ENCODE measurements around the gene PLEKHA6. TPM values are rescaled to one million over a fixed set of nuclear protein-coding genes. Genes with fewer than 3 reads are reported as not detected.

PLEKHA6 gene
- polyA plus RNA-seq, 1 donor from 2014 or later = 22.6 TPM

GRCh38 chr1:204172404-204173029 lies 187.2 kb downstream of the PLEKHA6 start:
- no peak overlapping the region for H3K4me3 ChIP-seq (ENCODE audit: low read length)
- H3K79me2 ChIP-seq (replicated peaks; ENCODE audit: insufficient read depth, low read length) = no peaks in the 10 kb centered on the region
- no peaks in the 10 kb centered on the region for H3K9me2 ChIP-seq (ENCODE audit: insufficient read depth, low read length)
- no peaks in the 10 kb centered on the region for H3K36me3 ChIP-seq (ENCODE audit: insufficient read depth, low read length)
- H3K9ac ChIP-seq (ENCODE audit: low read length) = no peak overlapping the region
- H4K20me1 ChIP-seq (ENCODE audit: insufficient read depth) = no peaks in the 10 kb centered on the region
- no peak overlapping the region for H2AFZ ChIP-seq (ENCODE audit: low read depth, low read length)
- no peaks in the 10 kb centered on the region for H3K27me3 ChIP-seq (ENCODE audit: insufficient read depth, low read depth, low read length)
- TF ChIP-seq POLR2AphosphoS5 (IDR thresholded peaks at IDR 0.05) (no peak), EP300 (conservative IDR thresholded peaks at IDR 0.05; ENCODE audit: poor library complexity, severe bottlenecking) (no peak), REST (IDR thresholded peaks at IDR 0.05; ENCODE audit: borderline replicate concordance) (no peak), CTCF (IDR thresholded peaks at IDR 0.05; ENCODE audit: poor library complexity, severe bottlenecking) (no peak), TAF1 (IDR thresholded peaks at IDR 0.05; ENCODE audit: low read depth) (no peak), MXI1 (conservative IDR thresholded peaks at IDR 0.05; ENCODE audit: poor library complexity, severe bottlenecking) (no peak), EZH2 (IDR thresholded peaks at IDR 0.05; ENCODE audit: borderline replicate concordance, insufficient read depth, low read length, poor library complexity, severe bottlenecking) (no peak), RAD21 (conservative IDR thresholded peaks at IDR 0.05) (no peak), SMC3 (conservative IDR thresholded peaks at IDR 0.05; ENCODE audit: poor library complexity) (no peak)
- H3K27ac ChIP-seq (ENCODE audit: low read length) = no peak overlapping the region
- H3K9me3 ChIP-seq (ENCODE audit: low read length) = no peaks in the 10 kb centered on the region
- H3F3A ChIP-seq (ENCODE audit: insufficient read depth, low read length, poor library complexity, severe bottlenecking) = no peaks in the 10 kb centered on the region
- H3K4me2 ChIP-seq (ENCODE audit: low read length) = no peak overlapping the region

- Histone ChIP-seq H3K9me3 (ENCODE audit: low read length) (no peaks in the 10 kb centered on the region), H3K79me2 (replicated peaks; ENCODE audit: insufficient read depth, low read length) (no peaks in the 10 kb centered on the region), H3K27me3 (ENCODE audit: insufficient read depth, low read depth, low read length) (no peaks in the 10 kb centered on the region), H3F3A (ENCODE audit: insufficient read depth, low read length, poor library complexity, severe bottlenecking) (no peaks in the 10 kb centered on the region), H3K9ac (ENCODE audit: low read length) (no peak overlapping the region), H3K36me3 (ENCODE audit: insufficient read depth, low read length) (no peaks in the 10 kb centered on the region), H3K4me3 (ENCODE audit: low read length) (no peak overlapping the region), H4K20me1 (ENCODE audit: insufficient read depth) (no peaks in the 10 kb centered on the region), H3K9me2 (ENCODE audit: insufficient read depth, low read length) (no peaks in the 10 kb centered on the region), H2AFZ (ENCODE audit: low read depth, low read length) (no peak overlapping the region), H3K27ac (ENCODE audit: low read length) (no peak overlapping the region), H3K4me2 (ENCODE audit: low read length) (no peak overlapping the region)
- no peak for TF ChIP-seq EZH2 (IDR thresholded peaks at IDR 0.05; ENCODE audit: borderline replicate concordance, insufficient read depth, low read length, poor library complexity, severe bottlenecking)
- TF ChIP-seq CTCF (IDR thresholded peaks at IDR 0.05; ENCODE audit: poor library complexity, severe bottlenecking) = no peak
- no peak for TF ChIP-seq POLR2AphosphoS5 (IDR thresholded peaks at IDR 0.05)
- TF ChIP-seq EP300 (conservative IDR thresholded peaks at IDR 0.05; ENCODE audit: poor library complexity, severe bottlenecking) = no peak
- no peak for TF ChIP-seq MXI1 (conservative IDR thresholded peaks at IDR 0.05; ENCODE audit: poor library complexity, severe bottlenecking)
- TF ChIP-seq REST (IDR thresholded peaks at IDR 0.05; ENCODE audit: borderline replicate concordance) = no peak
- TF ChIP-seq SMC3 (conservative IDR thresholded peaks at IDR 0.05; ENCODE audit: poor library complexity) = no peak
- no peak for TF ChIP-seq RAD21 (conservative IDR thresholded peaks at IDR 0.05)
- no peak for TF ChIP-seq TAF1 (IDR thresholded peaks at IDR 0.05; ENCODE audit: low read depth)
Measured at GRCh38 chr1:204171751-204172178, 188.0 kb downstream of the PLEKHA6 start.

All from neural cell (in vitro differentiated cells).